H9 (cell line): ENCODE measurements around the gene LITAF. TPM values are rescaled to one million over a fixed set of nuclear protein-coding genes. Genes with fewer than 3 reads are reported as not detected.

Experiments
- DNase-seq: peaks from one replicate; pipeline ENCODE4 v3.0.0-alpha.2; 2017
- H2AFZ ChIP-seq: one replicate; pipeline ENCODE4 v1.6.1; 2013; ENCODE audit warnings: mild to moderate bottlenecking, low read length, control low read depth, moderate library complexity
- H2AK5ac ChIP-seq: 2 replicates; pipeline ENCODE4 v1.6.1; 2013; ENCODE audit warnings: low read length, control low read depth, mixed read lengths; ENCODE audit not compliant: insufficient read length
- H2BK120ac ChIP-seq: one replicate; pipeline ENCODE4 v1.6.1; 2013; ENCODE audit warnings: low read depth, mild to moderate bottlenecking, low read length, control low read depth, inconsistent platforms; ENCODE audit not compliant: poor library complexity, severe bottlenecking
- H2BK12ac ChIP-seq: 2 replicates; pipeline ENCODE4 v1.6.1; 2013; ENCODE audit warnings: low read length, control low read depth, mixed read lengths, low read depth; ENCODE audit not compliant: insufficient read length
- H2BK15ac ChIP-seq: 2 replicates; pipeline ENCODE4 v1.6.1; 2013; ENCODE audit warnings: low read depth, low read length, control low read depth
- H2BK20ac ChIP-seq: one replicate; pipeline ENCODE4 v1.6.1; 2013; ENCODE audit warnings: low read depth, mild to moderate bottlenecking, low read length, control low read depth, inconsistent platforms; ENCODE audit not compliant: poor library complexity, severe bottlenecking
- H2BK5ac ChIP-seq: 2 replicates; pipeline ENCODE4 v1.6.1; 2013; ENCODE audit warnings: low read length, control low read depth, mixed read lengths; ENCODE audit not compliant: insufficient read length
- H3K14ac ChIP-seq: 2 replicates; pipeline ENCODE4 v1.6.1; 2013; ENCODE audit warnings: low read length, control low read depth; ENCODE audit not compliant: insufficient read depth
- H3K18ac ChIP-seq: 2 replicates; pipeline ENCODE4 v1.6.1; 2013; ENCODE audit warnings: low read depth, mild to moderate bottlenecking, mixed read lengths, low read length, control low read depth; ENCODE audit not compliant: insufficient read length
- H3K23ac ChIP-seq: 2 replicates; pipeline ENCODE4 v1.6.1; 2013; ENCODE audit warnings: low read length, control low read depth, mixed read lengths, low read depth; ENCODE audit not compliant: insufficient read length
- H3K23me2 ChIP-seq: 2 replicates; pipeline ENCODE4 v1.6.1; 2013; ENCODE audit warnings: low read depth, mild to moderate bottlenecking, mixed read lengths, low read length, control low read depth; ENCODE audit not compliant: insufficient read length, poor library complexity, severe bottlenecking
- H3K27ac ChIP-seq: 2 replicates; pipeline ENCODE4 v1.5.1; 2013; ENCODE audit warnings: low read length, control low read depth, mixed read lengths, low read depth; ENCODE audit not compliant: insufficient read length
- H3K27me3 ChIP-seq: 2 replicates; pipeline ENCODE4 v1.6.1; 2013; ENCODE audit warnings: low read length, control low read depth, inconsistent platforms; ENCODE audit not compliant: insufficient read depth
- H3K4ac ChIP-seq: 2 replicates; pipeline ENCODE4 v1.6.1; 2013; ENCODE audit warnings: low read depth, mild to moderate bottlenecking, control low read depth, inconsistent platforms, low read length, moderate library complexity
- H3K4me1 ChIP-seq: 2 replicates; pipeline ENCODE4 v1.6.1; 2013; ENCODE audit warnings: low read length, control low read depth, inconsistent platforms; ENCODE audit not compliant: insufficient read depth
- H3K4me2 ChIP-seq: 2 replicates; pipeline ENCODE4 v1.6.1; 2013; ENCODE audit warnings: low read length, control low read depth, mixed read lengths; ENCODE audit not compliant: insufficient read length, insufficient read depth
- H3K56ac ChIP-seq: 2 replicates; pipeline ENCODE4 v1.6.1; 2013; ENCODE audit warnings: low read depth, mild to moderate bottlenecking, mixed read lengths, low read length, control low read depth; ENCODE audit not compliant: insufficient read length
- H3K79me1 ChIP-seq: 2 replicates; pipeline ENCODE4 v1.6.1; 2013; ENCODE audit warnings: low read depth, mild to moderate bottlenecking, moderate library complexity, low read length, control low read depth, inconsistent platforms; ENCODE audit not compliant: insufficient read depth, poor library complexity, severe bottlenecking
- H3K79me2 ChIP-seq: 2 replicates; pipeline ENCODE4 v1.6.1; 2013; ENCODE audit warnings: low read length, control low read depth, inconsistent platforms; ENCODE audit not compliant: insufficient read depth
- H3K9ac ChIP-seq: 2 replicates; pipeline ENCODE4 v1.6.1; 2013; ENCODE audit warnings: low read length, control low read depth, mixed read lengths; ENCODE audit not compliant: insufficient read length; ENCODE audit errors: extremely low read depth
- H3K9me3 ChIP-seq: one replicate; pipeline ENCODE4 v1.6.1; 2013; ENCODE audit warnings: low read depth, low read length, inconsistent platforms; ENCODE audit not compliant: control insufficient read depth
- H3T11ph ChIP-seq: one replicate; pipeline ENCODE4 v1.6.1; 2013; ENCODE audit warnings: mild to moderate bottlenecking, low read length, control low read depth, inconsistent platforms
- H4K20me1 ChIP-seq: one replicate; pipeline ENCODE4 v1.6.1; 2013; ENCODE audit not compliant: control insufficient read depth, insufficient read length, insufficient read depth
- H4K5ac ChIP-seq: 2 replicates; pipeline ENCODE4 v1.6.1; 2013; ENCODE audit warnings: low read depth, mild to moderate bottlenecking, mixed read lengths, low read length, control low read depth; ENCODE audit not compliant: insufficient read length
- H4K8ac ChIP-seq: replicated peaks from 2 replicates; pipeline ENCODE4 v1.6.1; 2013; ENCODE audit warnings: low read length, control low read depth, mixed read lengths, low read depth; ENCODE audit not compliant: insufficient read length
- H4K91ac ChIP-seq: 2 replicates; pipeline ENCODE4 v1.6.1; 2013; ENCODE audit warnings: low read depth, mild to moderate bottlenecking, moderate library complexity, mixed read lengths, low read length, control low read depth; ENCODE audit not compliant: insufficient read length
- H3K27ac Mint-ChIP-seq, 3 experiments: 2 replicates in 2 of 3; 3 replicates in 1 of 3; pipeline ENCODE4 v1.8.0; 2020 to 2021; ENCODE audit warnings: mixed read lengths in 3 of 3, mild to moderate bottlenecking in 1 of 3, moderate library complexity in 1 of 3
- H3K27me3 Mint-ChIP-seq: 2 replicates; pipeline ENCODE4 v1.8.0; 2021; ENCODE audit warnings: low read depth, mild to moderate bottlenecking, moderate library complexity, mixed read lengths
- H3K36me3 Mint-ChIP-seq, 3 experiments: 2 replicates in 2 of 3; 3 replicates in 1 of 3; pipeline ENCODE4 v1.8.0; 2020 to 2021; ENCODE audit warnings: low read depth in 3 of 3, mixed read lengths in 3 of 3; ENCODE audit not compliant: insufficient read depth in 1 of 3
- H3K4me1 Mint-ChIP-seq, 2 experiments: 2 replicates each; pipeline ENCODE4 v1.8.0; 2020; ENCODE audit warnings: mixed read lengths in 2 of 2
- H3K4me3 Mint-ChIP-seq, 2 experiments: 2 replicates in 1 of 2; 3 replicates in 1 of 2; pipeline ENCODE4 v1.8.0; 2020 to 2021; ENCODE audit warnings: mild to moderate bottlenecking in 2 of 2, mixed read lengths in 2 of 2, moderate library complexity in 1 of 2
- H3K9me3 Mint-ChIP-seq, 2 experiments: 2 replicates in 1 of 2; 3 replicates in 1 of 2; pipeline ENCODE4 v1.8.0; 2020; ENCODE audit warnings: mild to moderate bottlenecking in 2 of 2, mixed read lengths in 2 of 2, moderate library complexity in 1 of 2
- WGBS: extraction: QIAGEN DNeasy Blood & Tissue Kit; methylation state at CpG from one replicate; pipeline ENCODE4 v1.1.7; 2013; ENCODE audit warnings: missing lambda C conversion rate, low lambda C conversion rate, mixed read lengths; ENCODE audit not compliant: insufficient read length; ENCODE audit errors: extremely low coverage; 5-methylcytosine and 5-hydroxymethylcytosine counted together
- total RNA-seq: library from RNA; stranded (reverse); gene quantifications from 2 replicates; pipeline ENCODE4 v1.2.1, GENCODE V29; 2021
- TF ChIP-seq, protein P1 (sequence below): fragments of 200-600 bp; sonication (generic); conservative IDR thresholded peaks from 3 replicates; pipeline ENCODE4 v1.8.0; 2021; ENCODE audit warnings: antibody characterized with exemption, mild to moderate bottlenecking

The LITAF gene
- total RNA-seq, 1 experiment from 2014 or later: 249 TPM

DNA sequence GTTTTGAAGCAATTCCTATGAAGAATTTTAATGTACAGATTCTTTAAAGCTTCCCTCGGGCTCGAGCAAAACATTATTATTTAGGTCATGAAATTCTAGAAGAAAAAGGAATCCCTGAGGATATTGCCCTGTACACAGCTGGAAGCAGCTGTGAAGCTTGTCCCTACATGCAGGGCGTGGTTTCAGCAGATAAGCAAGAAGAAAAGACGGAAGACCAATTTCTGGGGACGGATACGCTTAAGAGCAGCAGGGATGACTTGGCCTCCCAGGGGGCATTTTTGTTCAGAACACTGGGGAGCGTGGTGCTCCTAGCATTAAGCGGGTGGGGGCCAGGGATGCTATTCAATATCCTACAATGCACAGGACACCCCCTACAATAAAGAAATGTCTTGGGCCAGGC is 34.3 kb downstream of the LITAF start:
- no peak overlapping the region for H3K4me3 Mint-ChIP-seq

More for the DNA sequence above, 34.3 kb downstream of the LITAF start:
- no peak overlapping the region for H3K14ac ChIP-seq
- H3K4me2 ChIP-seq: no peak overlapping the region
- WGBS: no CpG with 5 or more reads among the region's 8 CpGs
- H3K27ac ChIP-seq: no peak overlapping the region
- H2BK15ac ChIP-seq: no peak overlapping the region
- H2BK5ac ChIP-seq: no peak overlapping the region
- H3K4me1 ChIP-seq: no peaks in the 10 kb centered on the region
- H2BK12ac ChIP-seq: no peak overlapping the region
- peaks cover 3 to 6% of the 10 kb centered on the region in 2 experiments for H3K9me3 Mint-ChIP-seq
- H3K79me1 ChIP-seq: no peaks in the 10 kb centered on the region
- DNase-seq: no peak
- no peak overlapping the region for H3K23ac ChIP-seq
- no peaks in the 10 kb centered on the region for H3K23me2 ChIP-seq
- no peaks in the 10 kb centered on the region for H3K9me3 ChIP-seq
- no peak overlapping the region for H2AK5ac ChIP-seq
- no peak overlapping the region for H2BK120ac ChIP-seq
- no peaks in the 10 kb centered on the region for H4K20me1 ChIP-seq
- H3T11ph ChIP-seq: no peak overlapping the region
- H3K56ac ChIP-seq: no peak overlapping the region
- H3K27me3 Mint-ChIP-seq: no peaks in the 10 kb centered on the region
- no peaks in the 10 kb centered on the region for H3K4me1 Mint-ChIP-seq
- no peak overlapping the region for H2BK20ac ChIP-seq
- no peak overlapping the region for H3K4ac ChIP-seq
- no peak overlapping the region for H2AFZ ChIP-seq
- peak overlapping the region in 1 of 3 experiments; percentile 46; a peak in 1 of 7 replicates for H3K27ac Mint-ChIP-seq
- no peak overlapping the region for H3K18ac ChIP-seq
- no peaks in the 10 kb centered on the region for H3K79me2 ChIP-seq
- H4K8ac ChIP-seq: no peak overlapping the region
- no peaks in the 10 kb centered on the region for H3K27me3 ChIP-seq
- peaks cover 36 to 98% (median 92%) of the 10 kb centered on the region in 3 experiments for H3K36me3 Mint-ChIP-seq
- TF ChIP-seq, protein P1, sequence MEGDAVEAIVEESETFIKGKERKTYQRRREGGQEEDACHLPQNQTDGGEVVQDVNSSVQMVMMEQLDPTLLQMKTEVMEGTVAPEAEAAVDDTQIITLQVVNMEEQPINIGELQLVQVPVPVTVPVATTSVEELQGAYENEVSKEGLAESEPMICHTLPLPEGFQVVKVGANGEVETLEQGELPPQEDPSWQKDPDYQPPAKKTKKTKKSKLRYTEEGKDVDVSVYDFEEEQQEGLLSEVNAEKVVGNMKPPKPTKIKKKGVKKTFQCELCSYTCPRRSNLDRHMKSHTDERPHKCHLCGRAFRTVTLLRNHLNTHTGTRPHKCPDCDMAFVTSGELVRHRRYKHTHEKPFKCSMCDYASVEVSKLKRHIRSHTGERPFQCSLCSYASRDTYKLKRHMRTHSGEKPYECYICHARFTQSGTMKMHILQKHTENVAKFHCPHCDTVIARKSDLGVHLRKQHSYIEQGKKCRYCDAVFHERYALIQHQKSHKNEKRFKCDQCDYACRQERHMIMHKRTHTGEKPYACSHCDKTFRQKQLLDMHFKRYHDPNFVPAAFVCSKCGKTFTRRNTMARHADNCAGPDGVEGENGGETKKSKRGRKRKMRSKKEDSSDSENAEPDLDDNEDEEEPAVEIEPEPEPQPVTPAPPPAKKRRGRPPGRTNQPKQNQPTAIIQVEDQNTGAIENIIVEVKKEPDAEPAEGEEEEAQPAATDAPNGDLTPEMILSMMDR: no peak
- no peak overlapping the region for H4K5ac ChIP-seq
- H3K9ac ChIP-seq: no peak overlapping the region
- H4K91ac ChIP-seq: no peak overlapping the region
